ENCODE data around the gene CCNI.
A peak's percentile ranks its signal among the peaks of the same experiment; 100 is the strongest.
"Not testable (repeated sequence)": the region's sequence is repeated elsewhere in the genome, so short reads cannot be mapped to it uniquely, and the experiment has no call there.

The CCNI gene

GRCh38 chr4:77074381-77074831, 1.4 kb downstream of the CCNI start:
- H3K9me3 ChIP-seq (ENCODE audit: control insufficient read depth, insufficient read depth, low read length): no peaks in the 10 kb centered on the region
- no peaks in the 10 kb centered on the region; the same call in 1 of the 2 replicates for H3K4me1 ChIP-seq (ENCODE audit: insufficient read depth, low read length)
- H3K36me3 ChIP-seq (ENCODE audit: insufficient read depth, low read length): no peaks in the 10 kb centered on the region
- peak overlapping the region; percentile 34; the same call in 1 of the 2 replicates for H3K9ac ChIP-seq (ENCODE audit: low read depth, low read length)

DNA sequence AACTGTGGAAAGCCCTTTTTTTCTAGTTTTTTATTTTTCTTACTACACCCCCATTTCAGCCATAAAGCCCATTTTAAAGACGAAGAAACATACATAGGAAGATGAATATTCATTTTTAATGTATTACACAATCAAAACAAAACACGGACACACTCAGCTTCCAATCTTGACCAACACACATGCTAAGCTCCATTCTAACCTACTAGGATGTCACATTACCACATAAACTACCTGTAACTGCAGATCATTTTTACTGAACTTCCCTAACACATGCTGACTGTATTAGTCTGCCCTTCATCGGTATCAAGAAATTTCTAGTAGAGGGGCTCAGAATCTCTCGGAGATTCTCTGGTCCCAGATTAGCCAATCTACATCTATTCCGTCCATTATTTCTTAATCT, 1.8 kb downstream of the CCNI start:
- Histone ChIP-seq H3K9me3 (ENCODE audit: control insufficient read depth, insufficient read depth, low read length) (no peaks in the 10 kb centered on the region), H3K9ac (ENCODE audit: low read depth, low read length) (peak overlapping the region; percentile 34; the same call in 1 of the 2 replicates), H3K36me3 (ENCODE audit: insufficient read depth, low read length) (no peaks in the 10 kb centered on the region), H3K4me1 (ENCODE audit: insufficient read depth, low read length) (no peaks in the 10 kb centered on the region; the same call in 1 of the 2 replicates)

- H3K9me3 ChIP-seq (ENCODE audit: control insufficient read depth, insufficient read depth, low read length): no peaks in the 10 kb centered on the region
- peak overlapping the region; percentile 34; the same call in 1 of the 2 replicates for H3K9ac ChIP-seq (ENCODE audit: low read depth, low read length)
- no peaks in the 10 kb centered on the region; the same call in 1 of the 2 replicates for H3K4me1 ChIP-seq (ENCODE audit: insufficient read depth, low read length)
- no peaks in the 10 kb centered on the region for H3K36me3 ChIP-seq (ENCODE audit: insufficient read depth, low read length)
Measured at GRCh38 chr4:77073106-77073809, 2.5 kb downstream of the CCNI start.

DNA sequence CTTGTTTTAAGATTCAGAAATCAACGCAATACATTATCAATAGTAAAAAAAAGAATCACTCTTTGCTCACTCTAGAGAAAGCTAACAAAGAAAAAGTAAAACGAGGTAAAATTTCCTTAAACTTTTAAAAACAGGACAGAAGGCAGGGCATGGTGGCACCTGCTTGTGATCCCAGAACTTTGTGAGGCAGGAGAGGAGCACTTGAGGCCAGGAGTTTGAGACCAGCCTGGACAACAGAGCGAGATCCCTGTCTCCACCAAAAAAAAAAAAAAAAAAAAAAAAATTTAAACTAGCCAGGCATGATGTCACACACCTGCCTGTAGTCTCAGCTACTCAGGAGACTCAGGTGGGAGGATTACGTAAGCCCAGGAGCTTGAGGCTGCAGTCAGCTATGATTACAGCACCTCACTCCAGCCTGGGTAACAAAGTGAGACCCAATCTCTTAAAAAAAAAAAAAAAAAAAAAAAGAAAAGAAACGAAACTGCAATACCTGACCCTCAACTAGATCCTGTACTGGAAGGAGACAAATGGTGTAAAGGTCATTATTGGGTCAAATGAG, 3.5 kb downstream of the CCNI start:
- H3K4me1 ChIP-seq (ENCODE audit: insufficient read depth, low read length): no peaks in the 10 kb centered on the region; the same call in 1 of the 2 replicates
- no peak overlapping the region for H3K9ac ChIP-seq (ENCODE audit: low read depth, low read length)
- H3K9me3 ChIP-seq (ENCODE audit: control insufficient read depth, insufficient read depth, low read length): no peaks in the 10 kb centered on the region
- no peaks in the 10 kb centered on the region for H3K36me3 ChIP-seq (ENCODE audit: insufficient read depth, low read length)

DNA sequence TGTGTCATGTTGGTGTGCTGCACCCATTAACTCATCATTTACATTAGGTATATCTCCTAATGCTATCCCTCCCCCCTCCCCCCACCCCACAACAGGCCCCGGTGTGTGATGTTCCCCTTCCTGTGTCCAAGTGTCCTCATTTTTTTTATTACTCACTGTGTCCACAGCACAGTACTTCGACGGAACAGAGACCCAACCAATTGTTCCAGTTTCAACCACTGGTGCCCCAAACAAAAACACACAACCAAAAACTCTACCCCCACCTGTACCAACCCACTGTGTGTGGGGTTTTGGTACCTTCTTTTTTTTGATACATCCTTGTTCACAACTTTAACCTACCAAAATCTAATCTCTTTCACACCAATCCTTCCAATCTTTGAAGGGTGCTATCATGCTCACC, 6.3 kb downstream of the CCNI start:
- not testable (repeated sequence) for H3K4me1 ChIP-seq (ENCODE audit: insufficient read depth, low read length); H3K36me3 ChIP-seq (ENCODE audit: insufficient read depth, low read length); H3K9ac ChIP-seq (ENCODE audit: low read depth, low read length); H3K9me3 ChIP-seq (ENCODE audit: control insufficient read depth, insufficient read depth, low read length)

DNA sequence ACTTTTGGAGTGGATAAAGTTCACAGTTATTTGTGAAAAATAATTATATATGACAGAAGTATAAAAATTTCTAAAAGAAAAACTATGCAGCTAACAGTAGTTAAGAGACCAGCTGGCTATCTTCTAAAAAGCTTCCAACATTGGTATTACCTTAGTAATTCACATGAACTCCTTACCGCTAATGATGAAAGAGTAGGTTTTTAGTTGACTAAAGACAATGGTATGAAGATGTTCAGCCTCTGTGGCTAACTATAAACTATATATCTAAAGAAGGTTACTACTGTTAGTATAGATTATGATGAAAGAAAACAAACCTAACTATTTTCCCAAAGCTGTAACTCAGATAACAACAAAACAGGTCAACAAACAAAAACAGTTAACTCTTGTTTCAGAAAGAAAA, 10.4 kb downstream of the CCNI start:
- Histone ChIP-seq H3K36me3 (ENCODE audit: insufficient read depth, low read length) (peaks cover 4% of the 10 kb centered on the region; the same call in 1 of the 2 replicates), H3K9ac (ENCODE audit: low read depth, low read length) (no peak overlapping the region), H3K4me1 (ENCODE audit: insufficient read depth, low read length) (no peaks in the 10 kb centered on the region), H3K9me3 (ENCODE audit: control insufficient read depth, insufficient read depth, low read length) (no peaks in the 10 kb centered on the region)

DNA sequence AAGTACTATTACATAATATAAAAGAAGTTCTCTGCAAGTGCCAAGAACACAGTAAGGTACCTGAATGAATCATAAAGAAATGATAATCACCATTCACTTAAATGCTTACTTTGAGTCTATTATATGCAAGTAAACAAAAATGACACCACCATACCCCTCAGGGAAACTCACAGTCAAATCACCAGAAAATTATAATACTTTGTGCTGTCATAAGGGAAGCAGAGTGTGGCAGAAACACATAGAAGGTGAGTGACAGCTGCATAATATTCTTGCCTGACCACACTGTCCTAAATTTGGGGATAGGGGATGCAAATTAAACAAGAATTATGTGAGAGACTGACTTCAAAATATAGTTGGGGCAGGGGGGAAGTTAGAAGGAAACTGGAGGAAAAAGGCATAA, 12.9 kb downstream of the CCNI start:
- Histone ChIP-seq H3K36me3 (ENCODE audit: insufficient read depth, low read length) (peaks cover 4% of the 10 kb centered on the region; the same call in 1 of the 2 replicates), H3K4me1 (ENCODE audit: insufficient read depth, low read length) (no peaks in the 10 kb centered on the region), H3K9ac (ENCODE audit: low read depth, low read length) (no peak overlapping the region), H3K9me3 (ENCODE audit: control insufficient read depth, insufficient read depth, low read length) (no peaks in the 10 kb centered on the region)

DNA sequence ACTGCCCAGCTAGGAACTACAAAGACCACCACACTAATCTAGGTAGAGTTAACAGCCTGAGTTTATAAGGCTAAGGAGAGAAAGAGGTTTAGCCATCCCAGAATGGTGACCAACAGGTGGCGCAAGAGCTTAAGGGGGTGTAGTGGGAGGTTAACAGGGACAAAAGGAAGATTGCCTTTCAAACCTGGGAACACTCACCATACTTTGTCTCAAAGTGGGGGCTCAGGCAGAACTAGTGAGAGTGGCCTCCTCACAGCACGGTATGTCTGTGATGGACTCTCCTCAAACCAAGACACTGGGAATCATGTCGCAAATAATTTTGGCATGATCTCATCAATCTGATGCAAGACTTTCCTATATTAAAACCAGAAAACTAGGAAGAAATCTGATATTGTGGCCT, 23.4 kb downstream of the CCNI start:
- H3K36me3 ChIP-seq (ENCODE audit: insufficient read depth, low read length): peaks cover 4% of the 10 kb centered on the region
- H3K9me3 ChIP-seq (ENCODE audit: control insufficient read depth, insufficient read depth, low read length): no peaks in the 10 kb centered on the region
- no peak overlapping the region for H3K9ac ChIP-seq (ENCODE audit: low read depth, low read length)
- no peaks in the 10 kb centered on the region; the same call in 1 of the 2 replicates for H3K4me1 ChIP-seq (ENCODE audit: insufficient read depth, low read length)

- no peaks in the 10 kb centered on the region for H3K9me3 ChIP-seq (ENCODE audit: control insufficient read depth, insufficient read depth, low read length)
- no peak overlapping the region for H3K9ac ChIP-seq (ENCODE audit: low read depth, low read length)
- no peaks in the 10 kb centered on the region; the same call in 1 of the 2 replicates for H3K4me1 ChIP-seq (ENCODE audit: insufficient read depth, low read length)
- peaks cover 4% of the 10 kb centered on the region for H3K36me3 ChIP-seq (ENCODE audit: insufficient read depth, low read length)
Measured at GRCh38 chr4:77050962-77051361, 24.8 kb downstream of the CCNI start.

GRCh38 chr4:77047037-77047436, 28.8 kb downstream of the CCNI start:
- no peaks in the 10 kb centered on the region for H3K9me3 ChIP-seq (ENCODE audit: control insufficient read depth, insufficient read depth, low read length)
- no peak overlapping the region for H3K9ac ChIP-seq (ENCODE audit: low read depth, low read length)
- H3K4me1 ChIP-seq (ENCODE audit: insufficient read depth, low read length): no peaks in the 10 kb centered on the region
- no peaks in the 10 kb centered on the region; the same call in 1 of the 2 replicates for H3K36me3 ChIP-seq (ENCODE audit: insufficient read depth, low read length)

DNA sequence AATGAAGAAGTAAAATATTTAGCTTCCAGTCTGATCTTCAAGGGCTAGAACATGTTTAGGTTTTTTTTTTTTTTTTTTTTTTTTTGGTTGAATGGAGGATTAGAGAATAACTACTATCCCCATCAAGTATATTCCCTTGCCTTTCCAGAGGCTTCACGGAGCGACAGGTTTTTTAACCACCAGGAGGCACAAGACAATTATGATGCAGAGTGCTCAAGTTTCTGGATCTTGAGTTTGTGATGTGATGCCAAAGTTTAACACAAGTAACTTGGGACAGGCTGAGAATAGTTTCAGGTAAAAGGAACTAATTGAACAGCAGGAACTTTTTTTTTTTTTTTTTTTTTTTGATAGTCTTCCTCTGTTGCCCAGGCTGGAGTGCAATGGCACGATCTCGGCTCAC, 30.3 kb downstream of the CCNI start:
- Histone ChIP-seq H3K36me3 (ENCODE audit: insufficient read depth, low read length) (no peaks in the 10 kb centered on the region; the same call in 1 of the 2 replicates), H3K9ac (ENCODE audit: low read depth, low read length) (no peak overlapping the region), H3K4me1 (ENCODE audit: insufficient read depth, low read length) (no peaks in the 10 kb centered on the region), H3K9me3 (ENCODE audit: control insufficient read depth, insufficient read depth, low read length) (no peaks in the 10 kb centered on the region)

DNA sequence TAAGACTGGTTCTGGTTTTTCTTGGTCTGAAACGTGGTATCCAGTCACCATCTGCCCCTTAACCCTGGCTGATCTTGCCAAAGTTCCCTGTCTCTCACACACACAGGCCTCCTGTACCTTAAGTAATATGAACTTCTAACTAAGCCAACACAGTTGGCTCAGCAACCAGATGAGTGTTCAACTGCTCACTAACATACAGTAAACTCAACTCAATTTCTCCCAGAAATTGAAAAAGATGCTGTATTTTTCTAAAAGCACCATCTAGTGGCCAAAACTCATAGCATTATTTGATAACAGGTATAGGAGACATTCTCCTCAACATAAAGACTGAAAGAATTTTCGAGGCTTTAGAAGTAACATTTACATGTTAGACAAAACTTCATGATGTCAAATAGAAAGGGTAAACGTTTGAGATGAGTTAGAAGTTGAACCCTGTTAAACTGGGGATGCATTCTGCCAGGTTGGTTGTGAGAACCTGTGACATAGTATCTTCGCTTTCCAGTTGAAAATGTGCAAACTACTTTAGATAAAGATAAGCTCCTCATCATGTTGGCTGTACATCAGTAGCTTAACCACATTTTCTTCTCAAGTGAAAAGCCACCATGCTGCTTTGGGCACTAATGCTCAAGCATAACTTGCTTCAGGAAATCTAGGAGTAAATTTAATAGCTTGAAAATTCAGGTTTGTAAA, 31.2 kb downstream of the CCNI start:
- Histone ChIP-seq H3K9me3 (ENCODE audit: control insufficient read depth, insufficient read depth, low read length) (no peaks in the 10 kb centered on the region), H3K36me3 (ENCODE audit: insufficient read depth, low read length) (no peaks in the 10 kb centered on the region; the same call in 1 of the 2 replicates), H3K4me1 (ENCODE audit: insufficient read depth, low read length) (no peaks in the 10 kb centered on the region), H3K9ac (ENCODE audit: low read depth, low read length) (no peak overlapping the region)

GRCh38 chr4:77043507-77044136, 32.2 kb downstream of the CCNI start:
- H3K9me3 ChIP-seq (ENCODE audit: control insufficient read depth, insufficient read depth, low read length): no peaks in the 10 kb centered on the region
- no peaks in the 10 kb centered on the region for H3K4me1 ChIP-seq (ENCODE audit: insufficient read depth, low read length)
- no peaks in the 10 kb centered on the region; the same call in 1 of the 2 replicates for H3K36me3 ChIP-seq (ENCODE audit: insufficient read depth, low read length)
- no peak overlapping the region for H3K9ac ChIP-seq (ENCODE audit: low read depth, low read length)

Data from ES-I3 (cell line).